Memory B cell (primary cell): ENCODE measurements around the gene MYO1C.

Experiments
- ATAC-seq: fragments of 150-1000 bp; cut with Tn5 transposase; 2 replicates; pipeline ENCODE4 v1.10.0; 2021; ENCODE audit warnings: low read depth, mild to moderate bottlenecking, moderate library complexity
- DNase-seq, 2 donors: peaks; one replicate each; pipeline ENCODE4 v3.0.0; 2022; ENCODE audit warnings: low spot score in 2 of 2
- H3K27ac Mint-ChIP-seq: one replicate; pipeline ENCODE4 v1.8.0; 2022; ENCODE audit warnings: mild to moderate bottlenecking, moderate library complexity, mixed read lengths
- H3K27me3 Mint-ChIP-seq: one replicate; pipeline ENCODE4 v1.8.0; 2022; ENCODE audit warnings: mixed read lengths
- H3K36me3 Mint-ChIP-seq: one replicate; pipeline ENCODE4 v1.8.0; 2022; ENCODE audit warnings: mild to moderate bottlenecking, mixed read lengths
- H3K4me1 Mint-ChIP-seq: one replicate; pipeline ENCODE4 v1.8.0; 2022; ENCODE audit warnings: mixed read lengths
- H3K4me3 Mint-ChIP-seq: one replicate; pipeline ENCODE4 v1.8.0; 2022; ENCODE audit warnings: mild to moderate bottlenecking, moderate library complexity, mixed read lengths
- H3K9me3 Mint-ChIP-seq: one replicate; pipeline ENCODE4 v1.8.0; 2022; ENCODE audit warnings: mixed read lengths

Gene MYO1C

DNA sequence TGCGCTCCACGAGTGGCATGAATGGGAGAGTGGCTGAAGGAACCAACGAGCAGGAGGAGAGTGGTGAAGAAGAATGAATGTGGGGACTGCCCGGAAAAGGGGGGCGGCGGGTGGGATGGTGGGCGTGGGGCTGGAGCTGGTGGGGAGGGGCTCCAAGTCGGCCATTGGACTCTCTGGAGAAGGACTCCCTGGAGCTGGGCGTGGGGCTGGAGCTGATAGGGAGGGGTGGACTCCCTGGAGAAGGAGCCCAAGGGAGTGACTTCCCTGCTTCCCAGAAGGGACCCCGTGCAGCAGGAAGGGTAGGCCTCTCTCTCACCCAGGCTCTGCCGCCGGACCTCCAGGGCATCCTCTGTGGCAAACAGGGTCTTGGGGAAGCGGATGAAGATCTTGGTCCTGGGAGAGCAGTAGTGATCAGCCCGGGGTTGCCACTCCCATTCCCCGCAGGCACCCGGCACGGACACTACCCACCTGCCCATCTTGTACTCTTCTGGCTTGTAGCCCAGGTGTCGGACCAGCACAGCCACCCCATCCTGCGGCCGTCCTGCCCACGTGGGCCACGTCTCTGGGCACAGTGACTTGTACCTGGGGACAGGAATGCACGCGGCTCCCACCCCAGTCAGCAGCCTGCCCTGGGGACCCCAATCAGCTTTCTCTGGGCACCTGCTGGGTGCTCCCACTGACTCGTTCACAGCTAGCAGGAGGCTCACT is 21.6 kb downstream of the MYO1C start:
- H3K27me3 Mint-ChIP-seq, result no peaks in the 10 kb centered on the region
- H3K36me3 Mint-ChIP-seq, result peaks cover 22% of the 10 kb centered on the region
- peaks cover 23% of the 10 kb centered on the region for H3K4me1 Mint-ChIP-seq
- DNase-seq (no peak), ATAC-seq (no peak)
- H3K9me3 Mint-ChIP-seq, result no peaks in the 10 kb centered on the region
- no peak overlapping the region for H3K27ac Mint-ChIP-seq
- H3K4me3 Mint-ChIP-seq, result no peak overlapping the region

DNA sequence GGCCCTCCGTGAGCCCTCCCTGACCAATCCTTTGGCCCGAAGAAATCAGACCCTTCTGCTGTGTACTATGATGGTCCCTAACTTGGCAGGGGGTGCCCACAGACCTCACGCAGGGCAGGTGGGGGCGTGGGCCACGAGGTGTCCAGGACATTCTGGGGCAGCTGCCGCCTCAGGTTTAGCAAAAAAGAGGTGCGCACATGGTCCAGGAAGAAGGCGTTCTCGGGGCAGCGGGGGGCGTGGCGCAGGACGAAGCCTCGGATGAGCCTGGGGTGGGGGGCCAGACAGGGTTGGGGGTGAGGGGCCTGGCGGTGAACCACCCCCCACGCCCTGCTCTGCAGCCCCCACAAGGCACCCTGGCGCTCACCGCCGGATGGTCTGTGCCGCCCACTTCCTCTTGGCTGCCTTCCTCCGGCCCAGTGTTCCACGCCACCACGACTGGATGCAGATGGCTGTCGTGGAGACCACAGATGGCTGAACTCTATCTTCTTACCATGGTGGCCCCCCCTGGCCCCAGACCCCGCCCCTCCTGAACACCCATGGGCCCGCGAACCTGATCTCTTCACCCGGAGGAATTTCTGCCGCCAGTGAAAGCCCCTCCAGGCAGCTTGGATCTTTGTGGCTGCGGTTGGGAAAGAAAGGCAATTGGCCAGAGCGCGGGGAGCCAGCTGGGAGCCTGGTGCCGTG is 22.3 kb downstream of the MYO1C start:
- no peak for ATAC-seq
- peaks cover 22% of the 10 kb centered on the region for H3K36me3 Mint-ChIP-seq
- no peak overlapping the region for H3K27ac Mint-ChIP-seq

DNA sequence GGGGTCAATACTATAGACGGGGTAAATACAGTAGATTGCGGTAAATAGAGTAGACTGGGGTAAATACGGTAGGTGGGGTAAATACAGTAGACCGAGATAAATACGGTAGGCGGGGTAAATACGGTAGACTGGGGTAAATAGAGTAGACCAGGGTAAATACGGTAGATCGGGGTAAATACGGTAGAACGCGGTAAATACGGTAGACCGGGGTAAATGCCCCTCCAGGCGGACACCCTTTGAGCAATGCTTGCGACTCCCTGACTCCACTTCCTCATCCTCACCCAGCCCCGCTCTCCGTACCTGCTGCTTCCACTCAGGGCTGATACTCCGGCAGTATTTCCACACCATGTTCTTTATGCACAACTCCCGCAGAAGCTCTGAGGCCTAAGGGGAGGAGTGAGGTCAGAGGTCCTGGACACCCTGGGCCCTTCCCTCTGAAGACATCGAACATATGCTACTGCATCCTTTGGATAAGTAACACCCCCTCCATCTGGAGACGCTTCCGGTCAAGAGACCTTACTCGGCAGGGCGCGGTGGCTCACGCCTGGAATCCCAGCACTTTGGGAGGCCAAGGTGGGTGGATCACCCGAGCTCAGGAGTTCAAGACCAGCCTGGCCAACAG is 23.1 kb downstream of the MYO1C start:
- H3K27ac Mint-ChIP-seq, result no peak overlapping the region
- peaks cover 22% of the 10 kb centered on the region for H3K36me3 Mint-ChIP-seq
- DNase-seq, result no peak
- no peak overlapping the region for H3K4me3 Mint-ChIP-seq
- H3K27me3 Mint-ChIP-seq, result no peaks in the 10 kb centered on the region
- no peak for ATAC-seq
- no peaks in the 10 kb centered on the region for H3K9me3 Mint-ChIP-seq
- H3K4me1 Mint-ChIP-seq, result peaks cover 22% of the 10 kb centered on the region

More for the DNA sequence above, 22.3 kb downstream of the MYO1C start:
- Mint-ChIP-seq H3K27me3 (no peaks in the 10 kb centered on the region), H3K9me3 (no peaks in the 10 kb centered on the region), H3K4me3 (no peak overlapping the region), H3K4me1 (peaks cover 23% of the 10 kb centered on the region)
- DNase-seq, result no peak

DNA sequence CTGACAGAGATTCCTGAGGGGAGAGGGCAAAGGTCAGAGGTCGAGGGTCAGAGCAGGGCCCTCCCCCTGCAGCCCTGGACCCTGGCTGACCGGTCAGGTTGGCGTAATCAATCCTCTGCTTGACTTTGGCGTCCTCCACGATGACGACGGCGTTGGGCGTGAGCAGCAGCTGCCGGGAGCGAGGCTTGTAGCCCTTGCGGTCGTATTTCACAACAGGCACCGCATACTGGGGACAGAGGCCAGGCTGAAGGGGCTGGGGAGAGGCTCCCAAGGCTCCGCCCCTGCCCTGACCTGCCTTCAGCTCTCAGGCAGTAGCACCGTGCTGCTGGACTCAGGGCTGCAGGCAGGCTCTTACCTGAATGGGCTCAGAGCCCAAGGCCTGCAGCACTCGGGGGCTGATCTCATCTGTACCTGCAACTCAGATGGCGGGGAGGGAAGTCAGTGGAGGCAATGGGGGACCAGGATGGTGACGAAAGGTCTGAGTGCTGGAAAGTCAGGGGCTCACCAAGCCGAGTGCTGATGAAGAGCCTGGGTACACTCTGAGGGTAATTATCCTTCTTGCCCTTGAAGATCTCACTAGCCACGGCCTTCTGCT is 24.5 kb downstream of the MYO1C start:
- Mint-ChIP-seq H3K36me3 (peaks cover 22% of the 10 kb centered on the region), H3K27ac (no peak overlapping the region), H3K27me3 (no peaks in the 10 kb centered on the region), H3K9me3 (no peaks in the 10 kb centered on the region), H3K4me3 (no peak overlapping the region), H3K4me1 (peaks cover 19% of the 10 kb centered on the region)
- ATAC-seq (no peak), DNase-seq (no peak)

DNA sequence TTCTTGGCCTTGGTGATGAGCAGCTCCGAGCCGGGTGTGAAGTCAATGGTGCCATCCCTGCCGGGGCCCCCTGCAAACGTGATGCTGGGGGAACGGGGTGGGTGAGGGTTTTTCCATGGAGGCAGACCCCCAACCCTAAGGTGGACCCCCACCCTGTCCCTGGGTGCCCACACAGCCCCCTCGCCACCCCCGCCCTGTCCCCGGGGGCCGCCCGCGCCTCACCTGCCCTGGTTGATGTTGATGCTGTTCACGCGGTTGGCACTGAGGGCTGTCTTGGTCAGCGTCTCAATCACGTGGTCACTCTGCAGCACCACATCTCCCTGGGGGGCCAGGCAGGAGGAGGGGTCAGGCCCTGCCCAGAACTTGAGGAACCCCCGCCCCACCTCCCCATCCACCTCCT is 25.2 kb downstream of the MYO1C start:
- Mint-ChIP-seq H3K27me3 (no peaks in the 10 kb centered on the region), H3K4me1 (peaks cover 23% of the 10 kb centered on the region), H3K27ac (no peak overlapping the region), H3K36me3 (peaks cover 21% of the 10 kb centered on the region), H3K4me3 (no peak overlapping the region), H3K9me3 (no peaks in the 10 kb centered on the region)
- ATAC-seq (no peak), DNase-seq (no peak)

DNA sequence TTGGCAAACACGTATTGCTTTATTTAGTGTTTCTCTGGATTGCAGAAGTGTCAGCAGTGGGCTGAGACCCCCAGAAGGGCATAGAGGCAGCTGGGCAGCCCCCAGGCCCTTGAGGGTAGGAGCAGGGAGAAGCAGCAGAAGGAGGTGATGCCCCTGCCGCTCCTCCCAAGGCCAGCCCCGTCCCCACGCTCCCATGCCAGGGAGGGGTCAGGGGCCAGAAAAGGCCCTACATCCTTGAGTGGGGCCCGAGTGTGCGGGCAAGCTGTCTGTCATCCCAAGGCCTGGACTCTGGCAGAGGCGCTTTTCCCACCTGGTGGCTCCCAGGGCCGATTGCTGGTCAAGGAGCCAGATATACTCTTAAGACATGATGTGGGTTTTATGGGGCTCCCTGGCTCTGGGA is 28.3 kb downstream of the MYO1C start:
- no peak overlapping the region for H3K4me3 Mint-ChIP-seq
- peaks cover 3% of the 10 kb centered on the region for H3K27me3 Mint-ChIP-seq
- peaks cover 13% of the 10 kb centered on the region for H3K36me3 Mint-ChIP-seq
- no peaks in the 10 kb centered on the region for H3K9me3 Mint-ChIP-seq
- H3K27ac Mint-ChIP-seq, result no peak overlapping the region
- peaks cover 29% of the 10 kb centered on the region for H3K4me1 Mint-ChIP-seq
- DNase-seq (no peak), ATAC-seq (no peak)

DNA sequence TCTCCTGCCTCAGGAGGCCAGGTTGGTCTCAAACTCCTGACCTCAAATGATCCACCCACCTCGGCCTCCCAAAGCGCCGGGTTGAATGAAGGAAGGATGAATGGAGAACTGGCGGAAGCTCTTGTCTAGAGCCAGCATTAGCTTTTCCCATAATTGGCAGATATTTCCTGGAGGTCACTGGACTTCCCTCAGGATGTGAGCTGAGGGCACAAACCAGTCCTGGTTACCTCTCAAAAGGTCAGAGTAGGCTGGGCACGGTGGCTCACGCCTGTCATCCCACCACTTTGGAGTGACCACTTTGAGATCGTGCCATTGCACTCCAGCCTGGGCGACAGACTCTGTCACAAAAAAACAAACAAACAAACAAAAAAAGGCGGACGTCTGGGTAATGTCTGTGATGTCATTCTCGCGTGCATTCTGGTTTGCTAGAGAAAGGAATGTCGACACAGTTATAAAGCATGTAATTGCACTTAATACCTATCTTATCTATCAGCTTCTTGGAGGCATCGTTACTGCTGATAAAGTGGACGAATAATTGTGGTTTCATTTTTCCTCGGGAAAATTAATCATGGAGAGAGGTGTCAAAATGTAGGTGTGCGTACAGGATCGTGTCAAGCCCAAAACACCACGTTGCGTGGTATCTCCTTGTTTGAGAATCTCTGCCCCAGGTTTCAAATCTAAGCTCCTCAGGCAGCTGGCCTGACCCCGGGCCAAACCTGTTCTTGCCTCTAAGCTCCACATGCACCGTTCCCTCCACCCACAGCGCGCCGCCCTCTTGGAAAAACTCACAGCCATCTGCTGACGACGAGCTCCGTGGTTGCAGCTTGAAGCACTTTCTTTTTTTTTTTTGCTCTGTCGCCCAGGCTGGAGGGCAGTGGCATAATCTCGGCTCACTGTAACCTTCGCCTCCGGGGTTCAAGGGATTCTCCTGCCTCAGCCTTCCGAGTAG is 30.0 kb downstream of the MYO1C start:
- ATAC-seq (no peak), DNase-seq (no peak)
- Mint-ChIP-seq H3K4me1 (peaks cover 29% of the 10 kb centered on the region), H3K27ac (peak overlapping the region; percentile 82), H3K27me3 (peaks cover 4% of the 10 kb centered on the region), H3K9me3 (no peaks in the 10 kb centered on the region), H3K4me3 (peak overlapping the region; percentile 78), H3K36me3 (no peaks in the 10 kb centered on the region)

DNA sequence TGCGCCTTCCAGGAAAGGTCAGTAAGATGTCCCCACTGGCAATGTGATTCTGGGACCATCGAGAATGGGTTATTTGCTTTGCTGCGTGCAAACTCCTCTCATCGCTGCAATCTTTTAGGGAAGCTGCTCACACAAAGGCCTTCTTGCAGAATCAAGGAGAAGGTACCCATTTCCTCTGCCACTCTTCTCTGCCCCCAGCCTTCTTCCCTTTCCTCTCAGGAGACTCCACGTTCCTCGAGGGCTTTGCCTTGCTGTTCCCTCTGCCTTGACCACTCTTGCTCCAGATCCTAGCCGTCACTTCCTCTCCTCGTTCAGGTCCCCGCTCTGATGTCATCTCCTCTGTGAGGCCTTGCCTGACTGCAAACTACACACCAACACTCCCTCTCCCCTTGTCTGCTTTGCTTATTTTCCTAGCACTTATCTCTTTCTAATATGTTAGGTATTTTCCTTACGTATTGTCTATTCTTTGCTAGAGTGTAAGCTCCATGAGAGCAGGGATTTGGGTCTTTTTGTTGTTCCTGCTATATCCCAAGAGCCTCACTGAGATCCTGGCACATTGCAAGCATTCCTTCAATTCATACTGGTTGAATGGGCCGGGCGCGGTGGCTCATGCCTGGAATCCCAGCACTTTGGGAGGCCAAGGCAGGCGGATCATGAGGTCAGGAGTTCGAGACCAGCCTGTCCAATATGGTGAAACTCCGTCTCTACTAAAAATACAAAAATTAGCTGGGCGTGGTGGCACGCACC is 31.1 kb downstream of the MYO1C start:
- peaks cover 4% of the 10 kb centered on the region for H3K27me3 Mint-ChIP-seq

DNA sequence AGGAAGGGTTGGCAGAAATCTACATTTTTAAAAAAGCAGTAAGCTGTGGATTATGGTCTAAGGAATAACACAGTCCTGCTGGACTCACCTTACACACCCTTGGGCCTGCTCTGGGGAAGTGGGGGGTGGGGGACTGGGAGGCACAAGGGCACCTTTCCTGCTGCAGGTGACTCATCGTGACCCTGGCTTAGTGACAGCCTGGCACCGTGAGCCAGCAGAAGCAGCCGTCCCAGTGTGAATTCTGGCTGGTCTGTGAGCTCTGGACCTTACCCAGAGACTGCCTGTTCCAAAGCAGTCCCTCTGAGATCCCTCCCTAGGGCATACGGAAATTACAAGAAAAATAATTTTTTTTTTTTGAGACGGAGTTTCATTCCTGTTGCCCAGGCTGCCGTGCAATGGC is 32.3 kb downstream of the MYO1C start:
- no peak for DNase-seq
- Mint-ChIP-seq H3K4me1 (peaks cover 34% of the 10 kb centered on the region), H3K4me3 (no peak overlapping the region), H3K9me3 (no peaks in the 10 kb centered on the region), H3K36me3 (no peaks in the 10 kb centered on the region), H3K27ac (no peak overlapping the region), H3K27me3 (peaks cover 4% of the 10 kb centered on the region)
- ATAC-seq, result no peak

More for the DNA sequence above, 31.1 kb downstream of the MYO1C start:
- ATAC-seq, result no peak
- no peaks in the 10 kb centered on the region for H3K36me3 Mint-ChIP-seq
- no peak overlapping the region for H3K27ac Mint-ChIP-seq
- peaks cover 32% of the 10 kb centered on the region for H3K4me1 Mint-ChIP-seq
- H3K9me3 Mint-ChIP-seq, result no peaks in the 10 kb centered on the region
- no peak for DNase-seq
- no peak overlapping the region for H3K4me3 Mint-ChIP-seq

DNA sequence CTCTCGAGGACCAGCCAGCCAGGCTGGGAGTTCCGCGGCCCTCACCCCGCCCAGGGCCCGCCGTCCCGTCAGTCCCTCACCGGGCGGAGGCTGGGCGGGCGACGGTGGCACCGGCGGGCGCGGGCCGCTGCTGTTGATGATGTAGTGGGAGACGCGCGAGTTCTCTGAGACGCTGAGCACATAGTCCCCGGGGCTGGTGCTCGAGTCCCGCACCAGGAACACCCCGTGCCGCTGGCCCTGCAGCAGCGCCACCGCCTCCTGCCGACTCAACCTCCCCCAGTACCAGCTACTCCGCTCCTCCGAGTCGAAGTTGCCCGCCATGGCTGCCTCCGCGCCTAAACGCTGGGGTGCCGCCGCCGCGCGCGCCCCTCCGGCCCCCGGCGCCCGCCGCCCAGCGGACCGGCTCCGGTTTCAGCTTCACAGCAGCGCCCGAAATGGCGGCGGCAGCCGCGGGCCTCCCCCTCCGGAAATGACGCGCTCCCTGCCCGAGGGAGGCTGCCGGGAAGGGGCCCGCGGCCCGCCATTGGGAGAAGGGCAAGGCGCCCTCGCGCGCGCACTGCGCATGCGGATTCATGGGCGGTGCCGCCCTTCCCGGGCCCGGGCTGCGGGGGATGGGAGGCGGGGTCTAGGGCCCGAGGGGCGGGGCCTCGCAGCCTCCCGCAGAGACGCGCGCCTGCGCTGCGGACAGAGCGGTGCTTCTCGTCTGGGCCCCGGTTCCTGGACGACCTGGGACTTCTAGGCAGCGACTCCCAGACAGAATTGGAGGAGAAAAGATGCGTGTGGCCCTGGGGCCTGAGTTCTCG is 36.5 kb downstream of the MYO1C start, which contains the start of gene CRK:
Gene CRK, minus strand, starts transcription at position 436 of the 803 bp plus-strand sequence. Its CDS starts 115 bp downstream, at position 321.
- peaks cover 29% of the 10 kb centered on the region for H3K4me1 Mint-ChIP-seq

DNA sequence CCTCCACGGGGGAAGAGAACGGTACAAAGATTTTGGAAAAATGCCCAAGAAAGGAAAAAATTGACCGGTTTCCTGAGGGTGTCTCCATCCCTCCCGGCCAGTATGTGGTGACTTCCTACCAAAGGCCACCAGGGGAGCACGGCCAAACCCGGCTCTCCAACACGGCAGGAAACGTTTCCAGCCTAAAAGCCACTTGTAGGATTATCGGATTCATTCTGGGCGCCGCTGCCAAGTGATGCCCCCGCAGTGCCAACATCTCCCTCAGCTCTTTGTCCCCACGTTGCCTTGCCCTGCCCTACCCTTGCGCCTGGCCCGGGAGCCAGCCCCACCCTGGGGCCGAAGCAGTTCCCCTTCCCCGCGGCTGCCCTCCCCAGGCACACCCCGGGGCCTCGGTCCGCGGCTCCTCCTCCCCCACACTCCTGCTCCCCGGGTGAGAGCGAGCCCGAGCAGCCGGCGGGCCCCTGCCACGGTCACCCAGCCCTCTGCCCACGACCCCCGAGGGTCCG is 37.1 kb downstream of the MYO1C start:
- DNase-seq (peak; percentile 37 to 63), ATAC-seq (peak; percentile 33)
- Mint-ChIP-seq H3K4me3 (peak overlapping the region; percentile 88), H3K4me1 (peaks cover 29% of the 10 kb centered on the region), H3K36me3 (no peaks in the 10 kb centered on the region), H3K27ac (peak overlapping the region; percentile 86), H3K27me3 (peaks cover 4% of the 10 kb centered on the region), H3K9me3 (no peaks in the 10 kb centered on the region)

More for the DNA sequence above, 36.5 kb downstream of the MYO1C start, which contains the start of gene CRK:
- H3K9me3 Mint-ChIP-seq, result no peaks in the 10 kb centered on the region
- H3K27me3 Mint-ChIP-seq, result peaks cover 4% of the 10 kb centered on the region
- H3K4me3 Mint-ChIP-seq, result peak within 1 kb of the TSS; percentile 88
- no peaks in the 10 kb centered on the region for H3K36me3 Mint-ChIP-seq
- ATAC-seq (peak; percentile 89), DNase-seq (peak; percentile 97 to 99)
- H3K27ac Mint-ChIP-seq, result peak within 1 kb of the TSS; percentile 86

DNA sequence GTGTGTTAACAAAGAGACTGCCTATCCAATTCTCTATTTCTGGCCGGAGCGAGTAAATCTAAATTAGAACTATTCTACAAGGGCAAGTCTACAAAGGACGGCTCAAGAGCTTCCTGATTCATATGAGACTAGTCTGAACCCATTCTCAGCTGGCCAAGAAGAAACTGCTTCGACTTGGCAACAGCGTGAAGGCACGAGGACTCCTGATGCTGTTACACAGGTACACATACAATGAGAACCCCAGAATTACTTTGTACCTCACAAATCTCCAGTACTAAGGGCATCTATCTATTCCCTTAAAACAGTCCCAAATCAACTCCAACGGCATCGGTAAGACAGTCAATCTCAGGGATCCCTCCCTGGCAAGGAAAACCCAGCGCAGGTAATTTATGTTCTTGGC is 37.9 kb downstream of the MYO1C start:
- peak overlapping the region; percentile 88 for H3K4me3 Mint-ChIP-seq
- peaks cover under 1% of the 10 kb centered on the region for H3K36me3 Mint-ChIP-seq
- peaks cover 25% of the 10 kb centered on the region for H3K4me1 Mint-ChIP-seq
- peak overlapping the region; percentile 86 for H3K27ac Mint-ChIP-seq
- H3K27me3 Mint-ChIP-seq, result peaks cover 1% of the 10 kb centered on the region
- DNase-seq, result no peak
- no peaks in the 10 kb centered on the region for H3K9me3 Mint-ChIP-seq
- no peak for ATAC-seq
